Breast epithelium (tissue), 3 donors: ENCODE results near the gene SIRPA.

Experiments used
- POLR2A ChIP-seq: fragments of 450-650 bp; IDR thresholded peaks from one replicate; pipeline ENCODE4 v1.6.1; 2016; ENCODE audit warnings: antibody characterized with exemption, mild to moderate bottlenecking, moderate library complexity
- TF ChIP-seq, protein P1 (sequence below), 3 donors: fragments of 450-650 bp; IDR thresholded peaks; one replicate each; pipeline ENCODE4 v1.5.1; 2016 to 2017; ENCODE audit warnings: antibody characterized with exemption in 3 of 3, mild to moderate bottlenecking in 3 of 3, moderate library complexity in 3 of 3

DNA sequence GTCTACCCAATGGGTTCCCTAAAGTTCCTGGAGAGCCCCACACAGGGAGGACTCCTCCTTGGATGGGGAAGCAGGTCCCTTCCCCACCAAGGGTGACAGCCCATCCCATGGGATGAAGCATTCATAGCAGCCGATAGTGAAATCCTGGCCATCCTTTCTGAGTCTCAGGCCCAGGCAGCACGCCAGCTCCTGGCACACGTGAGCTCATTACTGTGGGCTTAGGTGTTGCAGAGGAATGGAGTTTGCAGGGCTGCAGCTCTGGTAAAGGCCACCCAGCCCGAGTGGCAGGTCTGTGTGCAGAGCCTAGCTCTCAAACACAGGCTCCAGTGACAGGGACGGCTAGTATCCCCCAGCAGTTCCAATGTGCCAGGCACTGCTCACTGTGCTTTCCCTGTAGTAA, 31.0 kb downstream of the SIRPA start:
- TF ChIP-seq, protein P1, sequence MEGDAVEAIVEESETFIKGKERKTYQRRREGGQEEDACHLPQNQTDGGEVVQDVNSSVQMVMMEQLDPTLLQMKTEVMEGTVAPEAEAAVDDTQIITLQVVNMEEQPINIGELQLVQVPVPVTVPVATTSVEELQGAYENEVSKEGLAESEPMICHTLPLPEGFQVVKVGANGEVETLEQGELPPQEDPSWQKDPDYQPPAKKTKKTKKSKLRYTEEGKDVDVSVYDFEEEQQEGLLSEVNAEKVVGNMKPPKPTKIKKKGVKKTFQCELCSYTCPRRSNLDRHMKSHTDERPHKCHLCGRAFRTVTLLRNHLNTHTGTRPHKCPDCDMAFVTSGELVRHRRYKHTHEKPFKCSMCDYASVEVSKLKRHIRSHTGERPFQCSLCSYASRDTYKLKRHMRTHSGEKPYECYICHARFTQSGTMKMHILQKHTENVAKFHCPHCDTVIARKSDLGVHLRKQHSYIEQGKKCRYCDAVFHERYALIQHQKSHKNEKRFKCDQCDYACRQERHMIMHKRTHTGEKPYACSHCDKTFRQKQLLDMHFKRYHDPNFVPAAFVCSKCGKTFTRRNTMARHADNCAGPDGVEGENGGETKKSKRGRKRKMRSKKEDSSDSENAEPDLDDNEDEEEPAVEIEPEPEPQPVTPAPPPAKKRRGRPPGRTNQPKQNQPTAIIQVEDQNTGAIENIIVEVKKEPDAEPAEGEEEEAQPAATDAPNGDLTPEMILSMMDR (IDR thresholded peaks at IDR 0.05): no peak
- TF ChIP-seq POLR2A: no peak
